Thyroid gland (tissue), 4 donors: ENCODE measurements around the gene DOK7. TPM values are rescaled to one million over a fixed set of nuclear protein-coding genes. Genes with fewer than 3 reads are reported as not detected.

Source experiments
- DNase-seq, 2 donors: peaks; one replicate each; pipeline ENCODE4 v3.0.0-alpha.2; 2019
- H3K27ac ChIP-seq, 3 donors: fragments of 200-600 bp; sonication (generic); 1 replicate in 2 of 3; 2 replicates in 1 of 3; pipeline ENCODE4 v1.5.1; 2016 to 2019; ENCODE audit warnings: mild to moderate bottlenecking in 1 of 3, moderate library complexity in 1 of 3
- H3K27me3 ChIP-seq: fragments of 200-600 bp; sonication (generic); one replicate; pipeline ENCODE4 v1.5.1; 2019
- H3K36me3 ChIP-seq, 2 donors: fragments of 200-600 bp; sonication (generic); one replicate each; pipeline ENCODE4 v1.5.1; 2016 to 2019
- H3K4me1 ChIP-seq, 2 donors: fragments of 200-600 bp; sonication (generic); one replicate each; pipeline ENCODE4 v1.5.1; 2017 to 2019
- H3K4me3 ChIP-seq, 3 donors: fragments of 200-600 bp; sonication (generic); replicated peaks in 1 of 3; 1 replicate in 2 of 3; 2 replicates in 1 of 3; pipeline ENCODE4 v1.5.1; 2016; ENCODE audit warnings: mild to moderate bottlenecking in 1 of 3
- H3K9me3 ChIP-seq: fragments of 200-600 bp; sonication (generic); one replicate; pipeline ENCODE4 v1.5.1; 2017
- POLR2A ChIP-seq, 2 donors: fragments of 450-650 bp; IDR thresholded peaks; one replicate each; pipeline ENCODE4 v1.6.1; 2017; ENCODE audit warnings: antibody characterized with exemption in 2 of 2, mild to moderate bottlenecking in 2 of 2, moderate library complexity in 1 of 2
- WGBS, 2 donors: methylation state at CpG; one replicate each; pipeline ENCODE4 v1.1.5; 2017; 5-methylcytosine and 5-hydroxymethylcytosine counted together
- intact Hi-C: fragments of 100-400 bp; cut with DNase I; formaldehyde crosslinking; loops from one replicate; pipeline ENCODE4 v1.15.1; 2023
- total RNA-seq, 4 donors: library from RNA; depleted of rRNA; stranded (reverse); fragments of >200 nt; gene quantifications; one replicate each; pipeline ENCODE4 v1.2.3, GENCODE V29; 2016
- TF ChIP-seq, protein P1 (sequence below), 6 experiments: fragments of 200-600 bp in 3 of 6; fragments of 450-650 bp in 3 of 6; sonication (generic) in 3 of 6; IDR thresholded peaks; one replicate each; pipeline ENCODE4 v1.5.1; 2016 to 2019; ENCODE audit warnings: antibody characterized with exemption in 6 of 6, mild to moderate bottlenecking in 2 of 6, inconsistent platforms in 1 of 6, moderate library complexity in 1 of 6

Gene DOK7
- total RNA-seq, 4 donors from 2014 or later = 0.25 to 2.7 (median 0.52) TPM

DNA sequence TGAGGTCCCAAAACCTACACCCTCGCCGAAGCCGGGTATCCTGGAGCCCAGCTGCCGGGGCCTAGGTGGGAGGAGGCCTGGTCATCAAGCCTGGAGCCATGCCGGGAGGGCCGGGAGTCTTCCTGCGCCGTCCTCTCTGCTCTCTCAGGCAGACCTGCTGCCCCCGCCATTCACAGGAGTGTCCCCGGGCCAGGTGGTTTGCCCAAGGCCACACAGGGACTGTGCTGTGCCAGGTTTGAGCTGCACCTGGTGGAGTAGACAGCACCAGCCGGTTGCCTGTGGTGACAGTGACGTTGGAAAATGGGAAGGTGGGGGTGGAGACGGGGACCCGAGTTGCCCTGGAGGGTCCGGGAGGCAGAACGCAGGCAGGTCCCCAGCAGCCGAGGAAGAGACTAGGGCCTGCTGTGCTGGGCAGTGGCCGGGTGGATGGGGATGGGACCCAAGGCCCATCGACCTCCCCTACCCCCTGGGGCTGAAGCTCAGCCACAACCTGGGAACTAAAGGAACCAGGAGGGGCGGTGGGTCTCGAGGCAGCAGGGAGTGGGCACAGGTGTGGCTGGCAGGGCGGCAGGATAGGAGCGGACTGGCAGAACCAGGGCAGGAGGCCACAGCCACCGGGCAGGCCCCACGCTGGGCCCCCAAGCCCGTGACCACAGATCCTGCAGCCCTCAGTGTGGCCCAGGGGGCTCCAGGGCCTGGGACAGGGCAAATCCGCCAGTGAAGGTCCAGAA lies 9.5 kb downstream of the DOK7 start:
- H3K9me3 ChIP-seq = no peaks in the 10 kb centered on the region
- H3K36me3 ChIP-seq = no peaks in the 10 kb centered on the region
- intact Hi-C loops = no loop called here
- DNase-seq = peak in 1 of 2 donors; percentile 0
- WGBS, 2 donors = 91 to 95% methylated on average over 18 to 22 of the region's 27 CpGs
- TF ChIP-seq, protein P1, sequence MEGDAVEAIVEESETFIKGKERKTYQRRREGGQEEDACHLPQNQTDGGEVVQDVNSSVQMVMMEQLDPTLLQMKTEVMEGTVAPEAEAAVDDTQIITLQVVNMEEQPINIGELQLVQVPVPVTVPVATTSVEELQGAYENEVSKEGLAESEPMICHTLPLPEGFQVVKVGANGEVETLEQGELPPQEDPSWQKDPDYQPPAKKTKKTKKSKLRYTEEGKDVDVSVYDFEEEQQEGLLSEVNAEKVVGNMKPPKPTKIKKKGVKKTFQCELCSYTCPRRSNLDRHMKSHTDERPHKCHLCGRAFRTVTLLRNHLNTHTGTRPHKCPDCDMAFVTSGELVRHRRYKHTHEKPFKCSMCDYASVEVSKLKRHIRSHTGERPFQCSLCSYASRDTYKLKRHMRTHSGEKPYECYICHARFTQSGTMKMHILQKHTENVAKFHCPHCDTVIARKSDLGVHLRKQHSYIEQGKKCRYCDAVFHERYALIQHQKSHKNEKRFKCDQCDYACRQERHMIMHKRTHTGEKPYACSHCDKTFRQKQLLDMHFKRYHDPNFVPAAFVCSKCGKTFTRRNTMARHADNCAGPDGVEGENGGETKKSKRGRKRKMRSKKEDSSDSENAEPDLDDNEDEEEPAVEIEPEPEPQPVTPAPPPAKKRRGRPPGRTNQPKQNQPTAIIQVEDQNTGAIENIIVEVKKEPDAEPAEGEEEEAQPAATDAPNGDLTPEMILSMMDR (IDR thresholded peaks at IDR 0.05) = no peak
- TF ChIP-seq POLR2A (IDR thresholded peaks at IDR 0.05) = no peak
- H3K4me3 ChIP-seq = no peak overlapping the region
- no peaks in the 10 kb centered on the region for H3K27me3 ChIP-seq
- no peak overlapping the region for H3K27ac ChIP-seq
- H3K4me1 ChIP-seq = no peaks in the 10 kb centered on the region

GRCh38 chr4:3473181-3473950 lies 10.3 kb downstream of the DOK7 start:
- 79 to 93% methylated on average over 9 to 22 of the region's 41 CpGs for WGBS, 2 donors
- no peaks in the 10 kb centered on the region for H3K27me3 ChIP-seq

DNA sequence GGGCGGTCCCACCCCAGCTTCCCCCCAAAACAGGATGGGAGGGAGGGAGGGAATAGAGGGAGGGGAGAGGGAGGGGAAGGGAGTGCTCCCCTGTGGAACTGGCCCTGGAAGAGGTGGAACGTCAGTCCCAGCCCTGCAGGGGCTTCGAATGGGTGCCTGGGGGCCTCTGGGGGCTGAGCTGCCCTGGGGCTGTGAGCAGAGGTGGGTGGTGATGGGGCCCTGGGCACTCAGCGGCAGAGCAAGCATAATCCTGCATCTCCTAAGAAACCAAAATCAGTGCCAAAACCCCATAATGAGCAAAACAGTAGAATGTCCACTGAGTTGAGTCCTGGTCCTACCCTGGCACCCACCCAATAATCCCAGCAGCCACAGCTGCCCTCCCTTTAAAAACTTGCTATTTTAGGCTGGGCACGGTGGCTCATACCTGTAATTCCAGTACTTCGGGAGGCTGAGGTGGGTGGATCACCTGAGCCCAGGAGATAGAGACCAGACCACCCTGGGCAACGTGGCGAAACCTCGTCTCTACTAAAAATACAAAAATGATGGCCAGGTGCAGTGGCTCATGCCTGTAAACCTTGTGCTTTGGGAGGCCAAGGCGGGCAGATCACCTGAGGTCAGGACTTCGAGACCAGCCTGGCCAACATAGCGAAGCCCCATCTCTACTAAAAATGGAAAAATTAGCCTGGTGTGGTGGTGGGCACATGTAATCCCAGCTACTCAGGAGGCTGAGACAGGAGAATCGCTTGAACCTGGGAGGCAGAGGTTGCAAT lies 11.1 kb downstream of the DOK7 start:
- Histone ChIP-seq H3K27ac (no peak overlapping the region), H3K4me1 (no peaks in the 10 kb centered on the region), H3K36me3 (no peaks in the 10 kb centered on the region), H3K27me3 (no peaks in the 10 kb centered on the region), H3K4me3 (no peak overlapping the region), H3K9me3 (no peaks in the 10 kb centered on the region)
- intact Hi-C loops = no loop called here
- WGBS, 2 donors = 79 to 87% methylated on average over 13 of the region's 13 CpGs
- TF ChIP-seq POLR2A (IDR thresholded peaks at IDR 0.05) = no peak
- TF ChIP-seq, protein P1 (IDR thresholded peaks at IDR 0.05) = no peak
- peak in 1 of 2 donors; percentile 0 for DNase-seq

More at GRCh38 chr4:3473181-3473950, 10.3 kb downstream of the DOK7 start:
- Histone ChIP-seq H3K36me3 (no peaks in the 10 kb centered on the region), H3K4me3 (no peak overlapping the region), H3K27ac (no peak overlapping the region), H3K9me3 (no peaks in the 10 kb centered on the region), H3K4me1 (no peaks in the 10 kb centered on the region)
- TF ChIP-seq, protein P1 (IDR thresholded peaks at IDR 0.05) = no peak
- TF ChIP-seq POLR2A (IDR thresholded peaks at IDR 0.05) = no peak
- intact Hi-C loops = no loop called here
- peak in 1 of 2 donors; percentile 0 for DNase-seq

GRCh38 chr4:3475041-3475712 lies 12.1 kb downstream of the DOK7 start:
- WGBS, 2 donors = 87 to 89% methylated on average over 15 of the region's 15 CpGs
- no peaks in the 10 kb centered on the region for H3K36me3 ChIP-seq
- intact Hi-C loops = no loop called here
- TF ChIP-seq, protein P1 (IDR thresholded peaks at IDR 0.05) = no peak
- no peak for TF ChIP-seq POLR2A (IDR thresholded peaks at IDR 0.05)
- no peaks in the 10 kb centered on the region for H3K4me1 ChIP-seq
- H3K9me3 ChIP-seq = no peaks in the 10 kb centered on the region
- no peaks in the 10 kb centered on the region for H3K27me3 ChIP-seq
- H3K4me3 ChIP-seq = no peak overlapping the region
- peak in 1 of 2 donors; percentile 0 for DNase-seq
- no peak overlapping the region for H3K27ac ChIP-seq
